Endothelial cell of umbilical vein (primary cell): ENCODE measurements around the gene AJAP1.

Experiments
- EZH2 ChIP-seq: IDR thresholded peaks from 2 replicates; pipeline ENCODE4 v1.6.1; 2012; ENCODE audit warnings: borderline replicate concordance, low read depth, mild to moderate bottlenecking, moderate library complexity, low read length, inconsistent platforms; ENCODE audit not compliant: severe bottlenecking
- FOS ChIP-seq: IDR thresholded peaks from 2 replicates; pipeline ENCODE4 v1.6.1; 2011; ENCODE audit warnings: mild to moderate bottlenecking, low read length, moderate library complexity, borderline replicate concordance; ENCODE audit not compliant: insufficient read depth
- JUN ChIP-seq: IDR thresholded peaks from 2 replicates; pipeline ENCODE4 v1.6.1; 2011; ENCODE audit warnings: borderline replicate concordance, low read depth; ENCODE audit not compliant: insufficient read length, insufficient read depth
- MYC ChIP-seq: IDR thresholded peaks from one replicate; pipeline ENCODE4 v1.6.1; 2011; ENCODE audit warnings: mild to moderate bottlenecking, low read depth, low read length
- POLR2A ChIP-seq: IDR thresholded peaks from 2 replicates; pipeline ENCODE4 v1.6.1; 2012; ENCODE audit warnings: low read depth, mild to moderate bottlenecking, control low read depth, low read length
- POLR2AphosphoS5 ChIP-seq: IDR thresholded peaks from 2 replicates; pipeline ENCODE4 v1.6.1; 2012; ENCODE audit warnings: low read depth, mild to moderate bottlenecking, control low read depth, low read length, moderate library complexity; ENCODE audit not compliant: insufficient read depth
- TF ChIP-seq, protein P1 (sequence below), 2 donors: IDR thresholded peaks; 1 replicate in 1 of 2; 2 replicates in 1 of 2; pipeline ENCODE4 v1.5.1; 2011; ENCODE audit warnings: low read length in 2 of 2, mild to moderate bottlenecking in 2 of 2, moderate library complexity in 2 of 2, control low read depth in 1 of 2, inconsistent platforms in 1 of 2, low read depth in 1 of 2; ENCODE audit not compliant: insufficient read depth in 1 of 2; ENCODE audit errors: extremely low read depth in 1 of 2

DNA sequence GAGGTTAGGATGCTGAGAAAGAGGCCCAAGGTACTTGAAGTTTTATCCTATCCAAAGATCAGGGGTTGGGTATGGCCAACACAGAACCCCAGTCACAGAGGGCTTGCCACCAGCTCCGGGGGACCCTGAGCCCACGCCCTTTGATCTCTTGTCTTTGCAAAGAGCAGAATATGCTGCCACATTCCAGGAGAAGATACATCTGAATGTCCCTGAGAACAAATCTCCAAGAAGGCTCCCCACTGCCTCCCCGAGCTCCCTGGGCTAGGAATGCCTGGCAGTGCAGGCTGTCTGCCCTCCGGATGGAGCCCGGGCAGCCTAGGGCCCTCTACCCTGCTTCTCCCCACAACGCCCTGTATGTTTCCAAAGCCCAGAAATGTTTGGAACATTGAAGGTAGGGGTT, 49.2 kb downstream of the AJAP1 start:
- TF ChIP-seq, protein P1, sequence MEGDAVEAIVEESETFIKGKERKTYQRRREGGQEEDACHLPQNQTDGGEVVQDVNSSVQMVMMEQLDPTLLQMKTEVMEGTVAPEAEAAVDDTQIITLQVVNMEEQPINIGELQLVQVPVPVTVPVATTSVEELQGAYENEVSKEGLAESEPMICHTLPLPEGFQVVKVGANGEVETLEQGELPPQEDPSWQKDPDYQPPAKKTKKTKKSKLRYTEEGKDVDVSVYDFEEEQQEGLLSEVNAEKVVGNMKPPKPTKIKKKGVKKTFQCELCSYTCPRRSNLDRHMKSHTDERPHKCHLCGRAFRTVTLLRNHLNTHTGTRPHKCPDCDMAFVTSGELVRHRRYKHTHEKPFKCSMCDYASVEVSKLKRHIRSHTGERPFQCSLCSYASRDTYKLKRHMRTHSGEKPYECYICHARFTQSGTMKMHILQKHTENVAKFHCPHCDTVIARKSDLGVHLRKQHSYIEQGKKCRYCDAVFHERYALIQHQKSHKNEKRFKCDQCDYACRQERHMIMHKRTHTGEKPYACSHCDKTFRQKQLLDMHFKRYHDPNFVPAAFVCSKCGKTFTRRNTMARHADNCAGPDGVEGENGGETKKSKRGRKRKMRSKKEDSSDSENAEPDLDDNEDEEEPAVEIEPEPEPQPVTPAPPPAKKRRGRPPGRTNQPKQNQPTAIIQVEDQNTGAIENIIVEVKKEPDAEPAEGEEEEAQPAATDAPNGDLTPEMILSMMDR (IDR thresholded peaks at IDR 0.05; ENCODE audit: extremely low read depth in 1 of 2, insufficient read depth in 1 of 2, low read depth in 1 of 2, low read length in 2 of 2): no peak
- TF ChIP-seq POLR2A (no peak), JUN (no peak), POLR2AphosphoS5 (no peak), EZH2 (no peak), FOS (no peak), MYC (no peak)
